IgD-negative memory B cell (primary cell): ENCODE data around the gene HLA-DPB1. TPM values are rescaled to one million over a fixed set of nuclear protein-coding genes. Genes with fewer than 3 reads are reported as not detected.
A peak's percentile ranks its signal among the peaks of the same experiment; 100 is the strongest.

Experiments
- H3K27ac Mint-ChIP-seq, 3 donors: one replicate each; pipeline ENCODE4 v1.8.0; 2020 to 2022; ENCODE audit warnings: mild to moderate bottlenecking in 3 of 3, mixed read lengths in 3 of 3, moderate library complexity in 1 of 3
- H3K27me3 Mint-ChIP-seq: one replicate; pipeline ENCODE4 v1.8.0; 2021; ENCODE audit warnings: mixed read lengths
- H3K36me3 Mint-ChIP-seq: one replicate; pipeline ENCODE4 v1.8.0; 2020; ENCODE audit warnings: mild to moderate bottlenecking, mixed read lengths
- H3K4me1 Mint-ChIP-seq, 3 donors: one replicate each; pipeline ENCODE4 v1.8.0; 2020 to 2022; ENCODE audit warnings: mixed read lengths in 3 of 3, mild to moderate bottlenecking in 1 of 3
- H3K4me3 Mint-ChIP-seq, 4 donors: one replicate each; pipeline ENCODE4 v1.8.0; 2020 to 2022; ENCODE audit warnings: mild to moderate bottlenecking in 4 of 4, mixed read lengths in 4 of 4, moderate library complexity in 3 of 4
- H3K9me3 Mint-ChIP-seq, 3 donors: one replicate each; pipeline ENCODE4 v1.8.0; 2020 to 2021; ENCODE audit warnings: mixed read lengths in 3 of 3, mild to moderate bottlenecking in 1 of 3
- polyA plus RNA-seq: library from polyadenylated mRNA; unstranded; fragments of 300-500 nt; fragmentation: Illumina TruSeq; gene quantifications from one replicate; pipeline ENCODE4 v1.2.3, GENCODE V29; 2021

HLA-DPB1 gene
- polyA plus RNA-seq, 1 donor from 2014 or later: 2,247 TPM

DNA sequence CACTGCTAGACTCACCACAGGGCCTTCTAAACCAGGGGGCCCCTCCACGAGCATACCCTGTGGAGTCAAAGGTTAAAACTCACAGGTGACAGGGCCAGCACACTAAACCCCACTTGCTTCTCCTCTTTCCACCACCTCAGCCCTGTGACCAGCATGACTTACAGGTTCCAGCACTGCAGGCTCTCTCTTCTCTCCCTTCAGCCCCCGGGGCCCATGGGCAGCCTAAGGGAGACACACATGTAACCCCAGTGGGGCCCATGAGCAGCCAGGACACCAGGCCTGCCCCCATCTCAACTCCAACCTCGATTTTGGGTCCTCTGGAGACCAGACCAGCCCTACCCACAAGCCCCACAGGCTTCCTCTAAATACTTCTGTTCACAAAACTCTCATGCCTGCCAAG is 28.0 kb downstream of the HLA-DPB1 start:
- H3K36me3 Mint-ChIP-seq: peaks cover 8% of the 10 kb centered on the region
- H3K9me3 Mint-ChIP-seq: peaks cover 11 to 34% (median 34%) of the 10 kb centered on the region in 3 donors
- peaks cover 0 to 2% (median 0%) of the 10 kb centered on the region in 3 donors for H3K4me1 Mint-ChIP-seq
- H3K4me3 Mint-ChIP-seq: no peak overlapping the region
- H3K27me3 Mint-ChIP-seq: peaks cover 1% of the 10 kb centered on the region
- no peak overlapping the region for H3K27ac Mint-ChIP-seq

DNA sequence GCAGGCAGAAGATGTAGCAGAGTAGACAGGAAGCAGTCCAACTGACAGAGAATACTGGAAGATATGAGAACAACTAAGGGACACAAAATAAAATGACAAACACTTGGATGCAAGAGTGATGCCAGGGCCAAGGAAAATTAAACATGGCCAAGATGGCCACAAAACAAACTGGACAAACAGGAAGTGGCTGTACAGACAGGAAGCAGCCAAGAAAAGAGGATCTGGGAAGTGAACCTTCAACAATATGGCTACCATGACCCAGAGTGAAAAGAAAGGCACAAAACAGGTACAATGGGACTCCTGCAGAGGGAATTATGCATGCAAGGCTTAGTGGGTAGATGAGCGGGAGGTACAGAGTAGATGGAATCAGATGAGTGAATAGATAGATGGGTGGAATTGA is 29.1 kb downstream of the HLA-DPB1 start:
- H3K36me3 Mint-ChIP-seq: peaks cover 6% of the 10 kb centered on the region
- H3K4me3 Mint-ChIP-seq: peak overlapping the region in 2 of 4 donors; percentile 13 to 29
- H3K27me3 Mint-ChIP-seq: peaks cover 1% of the 10 kb centered on the region
- H3K9me3 Mint-ChIP-seq: peaks cover 10 to 27% (median 27%) of the 10 kb centered on the region in 3 donors
- peaks cover 0 to 2% (median 0%) of the 10 kb centered on the region in 3 donors for H3K4me1 Mint-ChIP-seq
- no peak overlapping the region for H3K27ac Mint-ChIP-seq

DNA sequence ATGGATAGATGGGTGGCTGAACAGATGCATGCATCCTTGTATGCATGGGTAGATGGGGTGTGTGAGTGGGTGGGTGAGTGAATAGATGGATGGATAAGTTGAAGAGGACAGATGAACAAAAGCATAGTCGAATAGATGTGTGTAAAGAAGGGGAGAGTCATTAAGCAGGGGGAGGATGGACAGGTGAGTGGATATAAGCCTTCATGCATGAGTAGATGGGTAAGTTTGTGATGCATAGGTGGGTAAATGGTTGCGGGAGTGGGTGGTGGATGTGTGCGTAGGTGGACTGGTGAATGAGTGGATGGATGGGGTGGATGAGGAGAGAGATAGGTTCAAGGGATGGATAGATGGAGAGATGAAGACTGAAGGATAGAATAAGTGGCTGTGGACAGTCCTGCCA is 29.6 kb downstream of the HLA-DPB1 start:
- Mint-ChIP-seq H3K36me3 (peaks cover 4% of the 10 kb centered on the region), H3K4me1 (peaks cover 0 to 2% (median 0%) of the 10 kb centered on the region in 3 donors), H3K27me3 (peaks cover 1% of the 10 kb centered on the region), H3K4me3 (no peak overlapping the region), H3K9me3 (peaks cover 6 to 22% (median 22%) of the 10 kb centered on the region in 3 donors), H3K27ac (no peak overlapping the region)

DNA sequence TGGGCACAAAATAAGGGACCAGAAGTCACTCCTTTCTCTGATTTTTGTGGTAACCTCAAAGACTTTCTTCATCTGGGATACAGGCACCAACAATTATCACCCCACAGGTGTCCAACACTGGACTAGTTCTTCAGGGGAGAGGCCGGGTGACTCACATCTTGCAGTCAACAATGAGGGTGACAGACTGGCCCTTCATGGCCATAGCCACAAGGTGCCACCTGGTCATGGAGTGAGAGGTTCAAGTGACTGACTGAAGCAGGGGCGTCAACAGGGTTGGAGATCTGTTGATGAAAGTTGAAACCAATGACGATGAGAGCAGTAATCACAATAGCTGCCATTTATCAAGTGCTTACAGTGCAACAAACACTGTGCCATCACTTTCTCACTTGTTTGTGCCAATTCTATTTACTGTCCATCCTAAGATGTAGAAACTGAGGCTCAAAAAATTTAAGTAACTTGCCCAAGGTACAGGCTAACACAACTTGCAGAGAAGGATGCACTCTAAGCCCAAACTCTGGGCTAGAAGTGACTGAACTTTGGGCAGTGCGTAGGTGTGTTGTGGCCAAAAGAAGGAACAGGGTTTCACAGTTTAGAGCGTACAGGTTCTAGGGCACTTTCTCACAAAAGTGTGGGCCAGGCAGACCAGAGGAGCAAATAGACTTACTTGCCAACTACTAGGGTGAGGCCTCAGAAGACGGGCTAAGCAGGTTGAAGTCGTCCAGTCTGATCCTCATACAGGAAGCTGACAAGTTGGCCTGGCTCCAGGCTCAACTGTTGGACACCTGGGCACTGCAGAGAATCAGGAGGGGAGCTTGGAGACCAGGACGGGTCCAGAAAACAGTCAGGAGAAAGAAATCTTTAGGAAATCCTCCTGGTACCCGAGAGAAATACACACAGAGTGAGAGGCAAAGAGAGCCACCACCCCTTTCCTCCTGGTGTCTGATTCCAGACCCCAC is 30.4 kb downstream of the HLA-DPB1 start:
- Mint-ChIP-seq H3K27me3 (peaks cover 5% of the 10 kb centered on the region), H3K9me3 (peaks cover 5 to 17% (median 16%) of the 10 kb centered on the region in 3 donors), H3K36me3 (peaks cover 4% of the 10 kb centered on the region), H3K4me3 (no peak overlapping the region), H3K4me1 (peaks cover 0 to 3% (median 2%) of the 10 kb centered on the region in 3 donors), H3K27ac (peak overlapping the region in 1 of 3 donors; percentile 76)

DNA sequence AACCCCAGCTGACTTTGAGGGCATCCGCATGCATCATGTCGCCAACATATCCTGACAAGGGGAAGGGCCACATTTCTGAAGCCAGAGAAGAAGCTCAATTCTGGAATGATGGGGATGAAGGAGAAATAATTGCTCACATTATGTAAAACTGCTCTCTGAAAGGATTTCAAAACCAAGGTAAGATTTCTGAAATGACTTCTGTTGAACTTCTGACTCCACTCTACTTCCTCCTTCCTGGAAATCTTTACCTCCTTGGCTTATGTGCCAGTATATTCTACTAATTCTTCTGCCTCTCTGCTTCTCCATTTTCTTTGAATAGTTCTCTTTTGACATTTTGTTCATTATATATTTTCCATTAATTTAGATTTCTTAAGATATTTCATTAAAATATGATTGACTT is 31.9 kb downstream of the HLA-DPB1 start:
- H3K4me1 Mint-ChIP-seq: peaks cover 8 to 14% (median 10%) of the 10 kb centered on the region in 3 donors
- peaks cover 4 to 9% (median 5%) of the 10 kb centered on the region in 3 donors for H3K9me3 Mint-ChIP-seq
- peaks cover 2% of the 10 kb centered on the region for H3K36me3 Mint-ChIP-seq
- H3K27me3 Mint-ChIP-seq: peaks cover 5% of the 10 kb centered on the region
- no peak overlapping the region for H3K27ac Mint-ChIP-seq
- H3K4me3 Mint-ChIP-seq: no peak overlapping the region

DNA sequence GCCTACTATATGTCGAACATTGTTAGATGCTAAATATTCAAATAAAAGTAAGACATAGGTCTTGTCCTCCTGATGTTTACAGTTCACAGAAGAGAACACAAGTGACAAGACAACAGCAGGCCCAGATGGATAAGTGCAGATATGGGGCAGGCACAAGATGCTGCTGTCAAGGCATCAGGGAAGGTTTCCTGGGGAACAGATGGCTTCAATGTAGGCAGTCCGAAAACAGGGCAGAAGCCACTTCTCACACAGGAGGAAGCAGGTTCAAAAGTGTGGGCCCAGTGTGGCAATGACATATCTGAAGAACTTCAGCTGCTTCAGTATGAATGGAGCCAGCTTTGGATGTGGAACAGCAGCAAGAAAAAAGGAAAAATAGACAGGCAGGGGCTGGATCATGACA is 32.5 kb downstream of the HLA-DPB1 start:
- H3K9me3 Mint-ChIP-seq: peaks cover 4 to 9% (median 5%) of the 10 kb centered on the region in 3 donors
- peaks cover 2% of the 10 kb centered on the region for H3K36me3 Mint-ChIP-seq
- H3K27me3 Mint-ChIP-seq: peaks cover 5% of the 10 kb centered on the region
- peaks cover 13 to 21% (median 15%) of the 10 kb centered on the region in 3 donors for H3K4me1 Mint-ChIP-seq
- no peak overlapping the region for H3K4me3 Mint-ChIP-seq
- H3K27ac Mint-ChIP-seq: no peak overlapping the region

DNA sequence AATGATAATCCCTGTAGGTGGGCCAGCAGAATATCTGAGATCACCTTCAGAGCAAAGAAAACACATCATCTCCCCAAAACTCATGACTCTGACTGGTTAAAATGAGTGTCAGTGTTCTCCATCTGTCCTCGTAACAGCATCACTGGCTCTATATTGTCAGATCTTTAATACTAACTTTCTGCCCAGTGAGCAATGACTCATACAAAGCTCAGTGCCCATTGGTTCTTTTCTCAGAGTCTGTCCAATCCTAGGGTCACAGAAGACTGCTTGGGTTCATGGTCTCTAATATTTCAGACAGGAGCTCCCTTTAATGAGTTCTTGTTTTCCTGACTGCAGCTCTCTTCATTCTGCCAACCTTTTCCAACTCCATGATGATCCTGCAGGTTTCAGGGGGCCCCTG is 36.4 kb downstream of the HLA-DPB1 start:
- Mint-ChIP-seq H3K36me3 (no peaks in the 10 kb centered on the region), H3K27me3 (peaks cover 9% of the 10 kb centered on the region), H3K4me1 (peaks cover 38 to 49% (median 46%) of the 10 kb centered on the region in 3 donors), H3K27ac (peak overlapping the region in 2 of 3 donors; percentile 63 to 78), H3K4me3 (peak overlapping the region; percentile 65 to 88 (median 78)), H3K9me3 (peaks cover 0 to 2% (median 0%) of the 10 kb centered on the region in 3 donors)

DNA sequence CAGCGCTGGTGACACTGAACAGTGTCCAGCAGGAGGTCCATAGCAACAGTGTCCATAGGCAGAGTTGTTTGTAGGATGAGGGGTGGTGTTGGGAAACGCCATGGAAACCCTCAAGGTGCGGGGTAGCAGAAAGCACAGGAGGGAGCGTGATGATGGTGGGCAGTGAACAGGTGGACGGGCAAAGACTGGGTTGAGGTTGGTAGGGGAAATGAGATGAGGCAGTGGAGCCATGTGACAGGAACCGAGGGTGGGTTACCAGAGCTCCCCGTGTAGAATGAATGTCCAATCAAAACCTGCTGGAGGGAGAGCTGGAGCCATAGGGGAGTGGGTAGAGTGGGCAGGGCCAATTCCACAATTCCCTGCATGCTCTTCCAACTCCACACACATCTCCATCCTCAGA is 38.0 kb downstream of the HLA-DPB1 start:
- H3K9me3 Mint-ChIP-seq: no peaks in the 10 kb centered on the region
- peaks cover 52 to 60% (median 57%) of the 10 kb centered on the region in 3 donors for H3K4me1 Mint-ChIP-seq
- H3K36me3 Mint-ChIP-seq: no peaks in the 10 kb centered on the region
- H3K27me3 Mint-ChIP-seq: peaks cover 14% of the 10 kb centered on the region
- H3K4me3 Mint-ChIP-seq: peak overlapping the region; percentile 61 to 81 (median 79)
- peak overlapping the region; percentile 66 to 87 (median 78) for H3K27ac Mint-ChIP-seq

DNA sequence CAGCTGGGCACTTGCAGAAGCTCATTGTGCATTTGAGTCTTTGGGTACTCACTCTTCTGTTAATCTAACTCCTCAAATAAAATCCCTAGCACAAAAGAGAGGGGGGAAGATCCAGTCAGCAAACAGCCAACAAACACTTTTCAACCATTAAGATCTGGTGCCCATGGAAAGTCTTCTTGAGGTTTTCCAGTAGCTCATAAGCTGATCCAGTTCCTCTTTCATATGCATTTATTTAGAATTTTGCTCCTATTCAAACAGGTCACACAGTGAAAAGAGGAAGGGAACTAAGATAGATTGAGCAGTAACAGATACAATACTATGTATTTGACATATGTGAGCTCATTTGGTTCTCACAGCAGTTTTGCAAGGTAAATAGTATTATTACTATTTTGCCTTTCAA is 38.6 kb downstream of the HLA-DPB1 start:
- H3K4me1 Mint-ChIP-seq: peaks cover 53 to 60% (median 57%) of the 10 kb centered on the region in 3 donors
- peak overlapping the region; percentile 52 to 81 (median 70) for H3K4me3 Mint-ChIP-seq
- peaks cover 14% of the 10 kb centered on the region for H3K27me3 Mint-ChIP-seq
- H3K27ac Mint-ChIP-seq: peak overlapping the region in 2 of 3 donors; percentile 69 to 78
- H3K36me3 Mint-ChIP-seq: no peaks in the 10 kb centered on the region
- H3K9me3 Mint-ChIP-seq: no peaks in the 10 kb centered on the region

DNA sequence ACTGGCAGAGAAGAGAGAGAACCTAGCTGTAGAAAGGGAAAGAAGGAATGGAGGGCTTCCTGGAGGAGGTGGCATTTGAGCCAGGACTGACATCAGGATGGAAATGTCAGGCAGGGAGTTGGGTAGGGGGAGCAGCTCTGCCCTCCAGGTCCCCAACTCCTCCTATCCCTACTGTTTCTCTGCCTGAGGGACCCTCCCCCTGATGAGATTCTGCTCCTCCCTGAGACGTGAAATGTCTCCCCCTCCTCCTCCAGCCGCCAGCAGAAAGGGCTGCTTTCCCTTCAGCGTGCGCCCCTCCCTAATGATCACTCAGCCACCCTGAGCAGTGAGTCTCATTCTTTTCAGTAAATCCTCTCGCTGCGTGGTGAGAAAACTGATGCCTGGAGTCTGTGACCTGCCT is 40.6 kb downstream of the HLA-DPB1 start:
- H3K9me3 Mint-ChIP-seq: no peaks in the 10 kb centered on the region
- H3K27ac Mint-ChIP-seq: peak overlapping the region in 1 of 3 donors; percentile 50
- H3K27me3 Mint-ChIP-seq: peaks cover 10% of the 10 kb centered on the region
- peak overlapping the region; percentile 24 to 92 (median 58) for H3K4me3 Mint-ChIP-seq
- no peaks in the 10 kb centered on the region for H3K36me3 Mint-ChIP-seq
- peaks cover 53 to 57% (median 57%) of the 10 kb centered on the region in 3 donors for H3K4me1 Mint-ChIP-seq

DNA sequence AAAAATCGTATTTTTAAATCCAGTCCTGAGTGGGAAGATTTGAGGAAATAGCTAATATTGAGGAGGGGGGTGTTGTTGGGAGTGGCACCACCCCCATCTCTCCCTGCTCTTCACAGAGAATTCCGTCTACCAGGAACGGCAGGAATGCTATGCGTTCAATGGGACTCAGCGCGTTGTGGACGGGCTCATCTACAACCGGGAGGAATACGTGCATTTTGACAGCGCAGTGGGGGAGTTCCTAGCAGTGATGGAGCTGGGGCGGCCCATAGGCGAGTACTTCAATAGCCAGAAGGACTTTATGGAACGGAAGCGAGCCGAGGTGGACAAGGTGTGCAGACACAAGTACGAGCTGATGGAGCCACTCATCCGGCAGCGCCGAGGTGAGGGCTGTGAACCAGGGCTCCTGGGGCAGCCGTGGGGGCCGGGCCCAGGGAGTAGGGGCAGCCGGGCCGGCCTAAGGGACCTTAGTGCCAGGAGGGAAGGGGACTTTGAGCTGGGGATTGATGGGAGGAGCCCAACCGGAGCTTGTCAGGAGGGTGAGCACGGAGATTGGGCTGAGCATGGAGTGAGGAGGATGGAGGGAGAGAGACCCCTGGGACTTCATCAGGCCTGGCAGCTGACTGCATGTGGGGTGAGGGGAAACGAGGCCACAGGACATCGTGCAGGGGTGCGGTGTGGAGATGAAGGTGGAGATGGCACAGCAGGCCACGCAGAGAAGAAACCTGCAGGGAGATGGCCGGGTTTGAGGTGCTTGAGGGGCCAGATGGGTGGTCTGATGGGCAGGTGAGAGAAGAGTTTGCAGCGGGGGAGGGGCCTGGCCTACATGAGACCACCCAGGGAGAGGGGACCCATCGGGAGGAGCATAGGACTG is 41.3 kb downstream of the HLA-DPB1 start:
- peak overlapping the region in 1 of 3 donors; percentile 50 for H3K27ac Mint-ChIP-seq
- H3K27me3 Mint-ChIP-seq: peaks cover 10% of the 10 kb centered on the region

DNA sequence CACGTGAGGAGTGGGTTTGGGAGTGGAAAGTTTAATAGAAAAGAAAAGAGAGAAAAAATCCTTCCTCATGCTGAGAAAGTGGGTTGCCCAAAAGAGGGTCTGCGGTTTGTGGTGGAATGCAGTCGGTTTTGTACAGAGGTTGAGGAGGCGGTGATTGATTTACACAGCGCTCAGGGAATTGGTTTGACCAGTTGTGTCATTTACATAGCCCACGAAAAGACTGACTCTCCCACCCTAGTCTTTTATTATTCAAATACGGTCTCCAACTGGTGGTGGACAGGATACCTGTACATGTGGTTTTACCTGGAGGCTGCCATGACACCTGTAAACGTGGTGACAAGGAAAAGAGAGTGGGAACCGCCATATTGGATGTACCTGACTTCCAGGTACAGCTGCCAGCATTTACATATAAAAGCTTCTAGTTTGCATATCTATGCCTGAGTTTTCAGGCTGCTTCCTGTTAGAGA is 42.1 kb downstream of the HLA-DPB1 start:
- Mint-ChIP-seq H3K27ac (no peak overlapping the region), H3K36me3 (peaks cover 3% of the 10 kb centered on the region), H3K4me1 (peaks cover 42 to 46% (median 44%) of the 10 kb centered on the region in 3 donors), H3K9me3 (no peaks in the 10 kb centered on the region), H3K4me3 (peak overlapping the region in 2 of 4 donors; percentile 80 to 92), H3K27me3 (peaks cover 10% of the 10 kb centered on the region)

More for the DNA sequence above, 41.3 kb downstream of the HLA-DPB1 start:
- peak overlapping the region; percentile 24 to 92 (median 58) for H3K4me3 Mint-ChIP-seq
- no peaks in the 10 kb centered on the region for H3K9me3 Mint-ChIP-seq
- peaks cover 50 to 54% (median 52%) of the 10 kb centered on the region in 3 donors for H3K4me1 Mint-ChIP-seq
- H3K36me3 Mint-ChIP-seq: no peaks in the 10 kb centered on the region

DNA sequence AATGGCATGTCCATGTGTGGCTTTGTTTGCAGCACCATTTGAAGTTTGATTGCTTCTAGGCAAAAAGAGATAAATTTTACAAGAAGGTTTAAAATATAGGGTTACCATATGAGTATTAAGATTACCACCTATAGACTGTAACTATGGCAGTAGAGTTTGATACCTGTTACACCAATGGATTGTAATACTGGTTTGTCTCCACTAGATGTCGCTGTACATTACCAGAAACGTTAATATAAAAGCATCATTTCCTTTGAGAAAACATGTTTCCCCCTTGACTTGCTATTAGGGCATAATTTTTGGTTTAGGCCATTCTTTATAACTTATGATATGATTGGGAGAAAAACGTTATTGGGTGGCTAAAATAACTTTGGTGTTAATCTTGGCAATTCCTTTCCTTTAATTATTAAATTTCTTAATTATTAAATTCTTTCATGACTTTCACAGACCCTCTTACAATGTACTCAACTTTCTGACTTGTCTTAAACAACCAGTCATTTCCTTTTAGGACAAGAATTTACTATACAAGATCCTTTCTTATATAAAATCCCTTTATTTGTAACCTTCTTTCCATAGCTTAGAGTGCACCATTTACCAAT is 42.8 kb downstream of the HLA-DPB1 start:
- H3K4me3 Mint-ChIP-seq: peak overlapping the region in 2 of 4 donors; percentile 48 to 68
- peaks cover 10% of the 10 kb centered on the region for H3K27me3 Mint-ChIP-seq
- H3K27ac Mint-ChIP-seq: peak overlapping the region in 1 of 3 donors; percentile 14
- H3K9me3 Mint-ChIP-seq: peaks cover 0 to 4% (median 2%) of the 10 kb centered on the region in 3 donors
- peaks cover 37 to 42% (median 40%) of the 10 kb centered on the region in 3 donors for H3K4me1 Mint-ChIP-seq
- H3K36me3 Mint-ChIP-seq: peaks cover 7% of the 10 kb centered on the region

DNA sequence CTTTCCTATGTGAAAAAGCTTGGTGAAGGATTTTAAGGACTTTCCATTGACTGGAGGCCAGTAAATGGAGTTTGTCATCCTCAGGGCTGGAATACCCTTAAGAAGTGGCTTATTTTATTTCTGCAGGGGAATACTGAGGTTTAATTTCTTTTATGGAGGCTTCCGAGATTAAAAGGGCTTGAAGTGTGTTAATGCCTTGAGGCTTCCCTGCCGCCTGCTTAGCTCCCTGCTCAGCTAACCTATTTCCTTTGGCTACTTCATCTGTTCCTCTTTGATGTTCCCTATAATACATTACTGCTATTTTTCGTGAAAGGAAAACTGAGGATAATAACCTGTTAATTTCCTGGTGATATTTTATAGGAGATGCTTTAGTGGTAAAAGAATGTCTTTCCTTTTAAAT is 44.2 kb downstream of the HLA-DPB1 start:
- Mint-ChIP-seq H3K9me3 (peaks cover 2 to 8% (median 6%) of the 10 kb centered on the region in 3 donors), H3K36me3 (peaks cover 10% of the 10 kb centered on the region), H3K27me3 (peaks cover 10% of the 10 kb centered on the region), H3K4me1 (peaks cover 23 to 31% (median 28%) of the 10 kb centered on the region in 3 donors), H3K27ac (no peak overlapping the region), H3K4me3 (no peak overlapping the region)
